NCI-H2029 (cell line): ENCODE measurements around the gene AGAP1.

Experiments used
- DNase-seq: peaks from one replicate; lab custom pipeline; 2025; lab: John Stamatoyannopoulos, UW

The AGAP1 gene

GRCh38 chr2:235569837-235570236, 76.0 kb downstream of the AGAP1 start:
- no peak for DNase-seq

- DNase-seq, result no peak
These were observed 76.4 kb downstream of the AGAP1 start for GRCh38 chr2:235570256-235570655.

GRCh38 chr2:235570966-235571692, 77.3 kb downstream of the AGAP1 start:
- peak; percentile 9 for DNase-seq

- DNase-seq, result no peak
These were observed 78.7 kb downstream of the AGAP1 start for GRCh38 chr2:235572592-235572991.

- peak; percentile 11 for DNase-seq
These were observed 79.7 kb downstream of the AGAP1 start for GRCh38 chr2:235573331-235574221.

GRCh38 chr2:235575431-235575830, 81.6 kb downstream of the AGAP1 start:
- DNase-seq, result no peak

- no peak for DNase-seq
These were observed 82.1 kb downstream of the AGAP1 start for GRCh38 chr2:235575904-235576303.

GRCh38 chr2:235576337-235576910, 82.6 kb downstream of the AGAP1 start:
- DNase-seq, result no peak

- DNase-seq, result peak; percentile 79
These were observed 83.8 kb downstream of the AGAP1 start for GRCh38 chr2:235577404-235578330.

- DNase-seq, result no peak
These were observed 85.3 kb downstream of the AGAP1 start for GRCh38 chr2:235579128-235579527.

GRCh38 chr2:235580426-235581157, 86.7 kb downstream of the AGAP1 start:
- no peak for DNase-seq

GRCh38 chr2:235582081-235582686, 88.3 kb downstream of the AGAP1 start:
- DNase-seq, result no peak

GRCh38 chr2:235582729-235583128, 88.9 kb downstream of the AGAP1 start:
- DNase-seq, result no peak

GRCh38 chr2:235583144-235583543, 89.3 kb downstream of the AGAP1 start:
- no peak for DNase-seq

GRCh38 chr2:235583925-235584637, 90.2 kb downstream of the AGAP1 start:
- DNase-seq, result no peak

GRCh38 chr2:235584638-235585007, 90.8 kb downstream of the AGAP1 start:
- no peak for DNase-seq

- no peak for DNase-seq
These were observed 93.4 kb downstream of the AGAP1 start for GRCh38 chr2:235587202-235587601.

- no peak for DNase-seq
These were observed 94.9 kb downstream of the AGAP1 start for GRCh38 chr2:235588750-235589149.

- no peak for DNase-seq
These were observed 97.4 kb downstream of the AGAP1 start for GRCh38 chr2:235591231-235591730.

- DNase-seq, result no peak
These were observed 98.1 kb downstream of the AGAP1 start for GRCh38 chr2:235591921-235592320.
